HepG2 (cell line): ENCODE results near the gene KCTD16. TPM values are rescaled to one million over a fixed set of nuclear protein-coding genes. Genes with fewer than 3 reads are reported as not detected.

Experiments used
- ATAC-seq: fragments of 200-7000 bp; cut with Tn5 transposase; 3 replicates; pipeline ENCODE4 v1.9.1; 2020; ENCODE audit warnings: mild to moderate bottlenecking, moderate library complexity
- BruUV-seq: library from RNA; stranded (reverse); fragments of 400-500 nt; replicated peaks from 2 replicates; lab custom pipeline; 2021; lab: Mats Ljungman, UMichigan
- CTCF ChIA-PET: fragments of 300-600 bp; formaldehyde crosslinking; extraction: SDS; loops from one replicate; lab custom pipeline; 2021; ENCODE audit warnings: low total read pairs, inconsistent platforms, low intra/inter-chr PET ratio; lab: Yijun Ruan, JAX
- POLR2A ChIA-PET: fragments of 350-600 bp; sonication (Branson Sonifier 250); formaldehyde crosslinking; loops from one replicate; lab custom pipeline; 2020; ENCODE audit warnings: antibody characterized with exemption, inconsistent platforms; lab: Yijun Ruan, JAX
- DNase-seq: peaks from one replicate; pipeline ENCODE4 v3.0.0-alpha.2; 2015; ENCODE audit warnings: low spot score
- FAIRE-seq: peaks from 3 replicates; lab custom pipeline; 2011; peaks lifted over from hg19 to GRCh38; lab: Jason Lieb, UNC
- H2AFZ ChIP-seq: one replicate; pipeline ENCODE4 v1.6.1; 2011; ENCODE audit warnings: low read length, inconsistent platforms
- H3K27ac ChIP-seq: fragments of 300-600 bp; 3 replicates; pipeline ENCODE4 v1.8.0; 2011; ENCODE audit warnings: mixed run types, mild to moderate bottlenecking, mixed read lengths, low read length, inconsistent platforms; ENCODE audit not compliant: insufficient read depth; ENCODE audit errors: extremely low read length
- H3K27me3 ChIP-seq, 2 experiments: fragments of 200-600 bp in 1 of 2; 2 replicates in 1 of 2; 3 replicates in 1 of 2; pipeline versions ENCODE4 v1.6.0 to v1.8.0; 2011; ENCODE audit warnings: low read length in 2 of 2, mild to moderate bottlenecking in 2 of 2, moderate library complexity in 2 of 2, inconsistent platforms in 1 of 2; ENCODE audit not compliant: insufficient read depth in 2 of 2, control insufficient read depth in 1 of 2
- H3K36me3 ChIP-seq, 2 experiments: fragments of 200-600 bp in 1 of 2; replicated peaks in 1 of 2; 2 replicates in 1 of 2; 3 replicates in 1 of 2; pipeline versions ENCODE4 v1.5.1 to v1.8.0; 2011; ENCODE audit warnings: low read length in 2 of 2, inconsistent platforms in 1 of 2; ENCODE audit not compliant: insufficient read depth in 2 of 2, control insufficient read depth in 1 of 2
- H3K4me1 ChIP-seq: 2 replicates; pipeline ENCODE4 v1.5.1; 2012; ENCODE audit warnings: low read length, inconsistent platforms; ENCODE audit not compliant: insufficient read depth
- H3K4me2 ChIP-seq: 2 replicates; pipeline ENCODE4 v1.6.0; 2011; ENCODE audit warnings: low read depth, low read length, inconsistent platforms
- H3K4me3 ChIP-seq, 3 experiments: fragments of 200-600 bp in 1 of 3; sonication (generic), shearing (Covaris generic) in 1 of 3; replicated peaks in 1 of 3; 2 replicates each; pipeline ENCODE4 v1.5.1; 2011 to 2016; ENCODE audit warnings: low read length in 3 of 3, inconsistent platforms in 2 of 3, low read depth in 2 of 3, mild to moderate bottlenecking in 2 of 3, control low read depth in 1 of 3, mixed read lengths in 1 of 3; ENCODE audit not compliant: insufficient read depth in 1 of 3
- H3K79me2 ChIP-seq: one replicate; pipeline ENCODE4 v1.6.1; 2011; ENCODE audit warnings: low read length, inconsistent platforms; ENCODE audit not compliant: insufficient read depth
- H3K9ac ChIP-seq: 2 replicates; pipeline ENCODE4 v1.6.0; 2011; ENCODE audit warnings: mild to moderate bottlenecking, low read depth, low read length, inconsistent platforms; ENCODE audit not compliant: insufficient read depth
- H3K9me3 ChIP-seq: 2 replicates; pipeline ENCODE4 v1.5.1; 2012; ENCODE audit warnings: mild to moderate bottlenecking, low read length
- H4K20me1 ChIP-seq: 2 replicates; pipeline ENCODE4 v1.6.0; 2011; ENCODE audit warnings: inconsistent platforms, mild to moderate bottlenecking, low read length, moderate library complexity; ENCODE audit not compliant: insufficient read depth
- ARNT ChIP-seq: fragments of 450-650 bp; IDR thresholded peaks from 2 replicates; pipeline ENCODE4 v1.6.1; 2017
- CAMTA2 ChIP-seq: sonication (generic); formaldehyde crosslinking; IDR thresholded peaks from 2 replicates; pipeline ENCODE4 v1.4.0; 2020; ENCODE audit warnings: mild to moderate bottlenecking, missing genetic modification reagents, borderline replicate concordance
- HNRNPK ChIP-seq: fragments of 200-400 bp; formaldehyde crosslinking; IDR thresholded peaks from 2 replicates; pipeline ENCODE4 v1.6.1; 2018; ENCODE audit warnings: low read length, low read depth, moderate library complexity, mild to moderate bottlenecking; ENCODE audit not compliant: poor library complexity, severe bottlenecking
- KDM2A ChIP-seq: sonication (generic); formaldehyde crosslinking; IDR thresholded peaks from 2 replicates; pipeline ENCODE4 v1.4.0; 2020; ENCODE audit warnings: low read depth, missing genetic modification reagents, borderline replicate concordance
- MTA1 ChIP-seq: sonication (generic); formaldehyde crosslinking; IDR thresholded peaks from 2 replicates; pipeline ENCODE4 v1.4.0; 2020; ENCODE audit warnings: missing genetic modification reagents, mild to moderate bottlenecking, borderline replicate concordance
- SMYD3 ChIP-seq: sonication (generic); formaldehyde crosslinking; IDR thresholded peaks from 2 replicates; pipeline ENCODE4 v1.8.1; 2023; ENCODE audit warnings: mild to moderate bottlenecking, missing genetic modification reagents
- ZBTB3 ChIP-seq: sonication (generic); formaldehyde crosslinking; IDR thresholded peaks from 2 replicates; pipeline ENCODE4 v1.4.0; 2020; ENCODE audit warnings: low read depth, mild to moderate bottlenecking, moderate library complexity, missing genetic modification reagents, borderline replicate concordance
- ZNF124 ChIP-seq: sonication (generic); formaldehyde crosslinking; IDR thresholded peaks from 2 replicates; pipeline ENCODE4 v1.4.0; 2020; ENCODE audit warnings: missing genetic modification reagents
- ZNF263 ChIP-seq: sonication (generic); formaldehyde crosslinking; IDR thresholded peaks from 2 replicates; pipeline ENCODE4 v1.4.0; 2020; ENCODE audit warnings: missing genetic modification reagents
- ZNF282 ChIP-seq: fragments of 450-650 bp; IDR thresholded peaks from 2 replicates; pipeline ENCODE4 v1.6.1; 2018; ENCODE audit not compliant: partially characterized antibody
- ZNF329 ChIP-seq: sonication (generic); formaldehyde crosslinking; IDR thresholded peaks from 2 replicates; pipeline ENCODE4 v1.9.0; 2021; ENCODE audit warnings: low read depth, mild to moderate bottlenecking, missing genetic modification reagents
- ZNF34 ChIP-seq: sonication (generic); formaldehyde crosslinking; IDR thresholded peaks from 2 replicates; pipeline ENCODE4 v1.4.0; 2020; ENCODE audit warnings: mild to moderate bottlenecking, missing genetic modification reagents, borderline replicate concordance
- ZNF446 ChIP-seq: sonication (generic); formaldehyde crosslinking; IDR thresholded peaks from 2 replicates; pipeline ENCODE4 v1.5.0; 2020; ENCODE audit warnings: mild to moderate bottlenecking, missing genetic modification reagents
- in situ Hi-C: cut with HindIII; loops from 2 replicates; pipeline ENCODE4 v1.10.0; 2017; ENCODE audit warnings: low pct_unique_long_range_greater_than_20kb; ENCODE audit not compliant: extremely low pct_ligation_motif_present
- intact Hi-C: fragments of 100-400 bp; cut with micrococcal nuclease; formaldehyde crosslinking; loops from one replicate; pipeline ENCODE4 v1.10.0; 2022; ENCODE audit not compliant: unreplicated experiment
- polyA plus RNA-seq, 8 experiments: library from polyadenylated mRNA; depleted of rRNA in 3 of 8; stranded (reverse) in 7 of 8; unstranded in 1 of 8; fragments of >200 nt; fragmentation: Illumina TruSeq in 4 of 8; extraction: Trizol in 4 of 8; gene quantifications; 2 replicates each; pipeline versions ENCODE4 v1.2.1 to v1.2.3, GENCODE V29; 2011 to 2016; ENCODE audit warnings: low read depth in 4 of 8, missing spikeins in 1 of 8, mixed read lengths in 1 of 8; ENCODE audit not compliant: insufficient read depth in 1 of 8
- total RNA-seq, 5 experiments: library from RNA; depleted of rRNA; stranded (reverse); fragments of >200 nt; fragmentation: Illumina TruSeq; extraction: Trizol; gene quantifications; 2 replicates each; pipeline ENCODE4 v1.2.3, GENCODE V29; 2016; ENCODE audit warnings: low read depth in 1 of 5
- TF ChIP-seq, protein P1 (sequence below): sonication (generic); formaldehyde crosslinking; IDR thresholded peaks from 2 replicates; pipeline ENCODE4; 2020; ENCODE audit warnings: missing genetic modification reagents, mild to moderate bottlenecking, borderline replicate concordance
- TF ChIP-seq, protein P2 (sequence below): sonication (generic); formaldehyde crosslinking; conservative IDR thresholded peaks from 2 replicates; pipeline ENCODE4 v1.8.0; 2022; ENCODE audit warnings: missing genetic modification reagents
- TF ChIP-seq, protein P3 (sequence below): sonication (generic); formaldehyde crosslinking; IDR thresholded peaks from 2 replicates; pipeline ENCODE4 v1.5.1; 2020; ENCODE audit warnings: mild to moderate bottlenecking, missing genetic modification reagents, borderline replicate concordance

Gene KCTD16
- total and polyA plus RNA-seq, 2 of the 13 experiments (the other 11 are each of a cell fraction or from before 2014, with no cell fraction given), result 0.02 to 0.09 TPM

DNA sequence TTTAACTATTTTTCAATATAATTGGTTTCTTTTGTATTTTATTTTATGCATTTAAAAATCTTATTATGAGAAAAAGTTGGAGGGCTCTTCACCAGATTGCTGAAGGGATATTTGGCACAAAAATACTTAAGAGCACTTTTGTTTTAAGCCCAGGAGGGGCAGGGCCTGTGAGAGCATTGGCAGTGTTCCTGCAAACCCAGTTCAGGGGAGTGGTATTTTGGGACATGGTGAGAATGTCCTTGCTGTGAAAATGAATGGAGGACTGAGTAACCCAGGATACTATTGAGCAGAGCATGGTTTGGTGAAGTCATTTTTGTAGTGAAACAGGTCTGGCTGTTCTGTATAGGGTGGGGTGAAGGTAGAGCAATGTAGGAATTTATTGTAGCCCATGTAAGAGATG is 121.4 kb downstream of the KCTD16 start (continued):
- TF ChIP-seq, protein P1, sequence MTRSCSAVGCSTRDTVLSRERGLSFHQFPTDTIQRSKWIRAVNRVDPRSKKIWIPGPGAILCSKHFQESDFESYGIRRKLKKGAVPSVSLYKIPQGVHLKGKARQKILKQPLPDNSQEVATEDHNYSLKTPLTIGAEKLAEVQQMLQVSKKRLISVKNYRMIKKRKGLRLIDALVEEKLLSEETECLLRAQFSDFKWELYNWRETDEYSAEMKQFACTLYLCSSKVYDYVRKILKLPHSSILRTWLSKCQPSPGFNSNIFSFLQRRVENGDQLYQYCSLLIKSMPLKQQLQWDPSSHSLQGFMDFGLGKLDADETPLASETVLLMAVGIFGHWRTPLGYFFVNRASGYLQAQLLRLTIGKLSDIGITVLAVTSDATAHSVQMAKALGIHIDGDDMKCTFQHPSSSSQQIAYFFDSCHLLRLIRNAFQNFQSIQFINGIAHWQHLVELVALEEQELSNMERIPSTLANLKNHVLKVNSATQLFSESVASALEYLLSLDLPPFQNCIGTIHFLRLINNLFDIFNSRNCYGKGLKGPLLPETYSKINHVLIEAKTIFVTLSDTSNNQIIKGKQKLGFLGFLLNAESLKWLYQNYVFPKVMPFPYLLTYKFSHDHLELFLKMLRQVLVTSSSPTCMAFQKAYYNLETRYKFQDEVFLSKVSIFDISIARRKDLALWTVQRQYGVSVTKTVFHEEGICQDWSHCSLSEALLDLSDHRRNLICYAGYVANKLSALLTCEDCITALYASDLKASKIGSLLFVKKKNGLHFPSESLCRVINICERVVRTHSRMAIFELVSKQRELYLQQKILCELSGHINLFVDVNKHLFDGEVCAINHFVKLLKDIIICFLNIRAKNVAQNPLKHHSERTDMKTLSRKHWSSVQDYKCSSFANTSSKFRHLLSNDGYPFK (CRISPR knock-in tag), result no peak
- no peak for TF ChIP-seq ZNF124 (CRISPR knock-in tag)

DNA sequence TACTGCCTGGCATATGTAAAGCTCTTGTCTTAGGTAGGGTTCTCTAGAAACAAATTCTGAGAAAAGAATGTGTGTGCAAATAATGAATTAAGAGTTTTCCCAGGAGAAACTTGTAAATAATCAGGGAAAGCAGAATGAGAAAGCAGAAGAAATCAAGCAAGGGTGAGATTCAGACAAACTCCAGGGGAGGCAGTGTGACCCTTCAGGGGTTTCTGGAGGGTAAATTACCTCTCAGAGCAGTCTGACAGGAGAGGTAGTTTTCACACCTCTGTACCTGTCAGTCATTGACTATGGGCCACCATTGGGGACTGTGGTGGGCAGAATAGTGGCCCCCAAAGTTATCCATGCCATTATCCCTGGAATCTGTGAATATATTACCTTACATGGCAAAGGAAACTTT is 124.6 kb downstream of the KCTD16 start:
- H3K27ac ChIP-seq, result no peak overlapping the region
- H3K9me3 ChIP-seq, result no peaks in the 10 kb centered on the region
- CTCF ChIA-PET, result no interaction called here
- H3K9ac ChIP-seq, result no peak overlapping the region
- FAIRE-seq (no peak), DNase-seq (no peak), ATAC-seq (no peak)
- no TSS peak for BruUV-seq
- H3K27me3 ChIP-seq, result no peaks in the 10 kb centered on the region
- POLR2A ChIA-PET, result no interaction called here
- no peak overlapping the region for H2AFZ ChIP-seq
- no peak overlapping the region for H3K4me3 ChIP-seq
- no peak overlapping the region for H3K4me2 ChIP-seq
- intact Hi-C loops (no loop called here), in situ Hi-C loops (no loop called here)
- H4K20me1 ChIP-seq, result no peaks in the 10 kb centered on the region
- no peaks in the 10 kb centered on the region for H3K79me2 ChIP-seq
- no peaks in the 10 kb centered on the region for H3K4me1 ChIP-seq
- TF ChIP-seq, protein P2, sequence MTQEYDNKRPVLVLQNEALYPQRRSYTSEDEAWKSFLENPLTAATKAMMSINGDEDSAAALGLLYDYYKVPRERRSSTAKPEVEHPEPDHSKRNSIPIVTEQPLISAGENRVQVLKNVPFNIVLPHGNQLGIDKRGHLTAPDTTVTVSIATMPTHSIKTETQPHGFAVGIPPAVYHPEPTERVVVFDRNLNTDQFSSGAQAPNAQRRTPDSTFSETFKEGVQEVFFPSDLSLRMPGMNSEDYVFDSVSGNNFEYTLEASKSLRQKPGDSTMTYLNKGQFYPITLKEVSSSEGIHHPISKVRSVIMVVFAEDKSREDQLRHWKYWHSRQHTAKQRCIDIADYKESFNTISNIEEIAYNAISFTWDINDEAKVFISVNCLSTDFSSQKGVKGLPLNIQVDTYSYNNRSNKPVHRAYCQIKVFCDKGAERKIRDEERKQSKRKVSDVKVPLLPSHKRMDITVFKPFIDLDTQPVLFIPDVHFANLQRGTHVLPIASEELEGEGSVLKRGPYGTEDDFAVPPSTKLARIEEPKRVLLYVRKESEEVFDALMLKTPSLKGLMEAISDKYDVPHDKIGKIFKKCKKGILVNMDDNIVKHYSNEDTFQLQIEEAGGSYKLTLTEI (CRISPR knock-in tag), result no peak
- TF ChIP-seq, protein P3, sequence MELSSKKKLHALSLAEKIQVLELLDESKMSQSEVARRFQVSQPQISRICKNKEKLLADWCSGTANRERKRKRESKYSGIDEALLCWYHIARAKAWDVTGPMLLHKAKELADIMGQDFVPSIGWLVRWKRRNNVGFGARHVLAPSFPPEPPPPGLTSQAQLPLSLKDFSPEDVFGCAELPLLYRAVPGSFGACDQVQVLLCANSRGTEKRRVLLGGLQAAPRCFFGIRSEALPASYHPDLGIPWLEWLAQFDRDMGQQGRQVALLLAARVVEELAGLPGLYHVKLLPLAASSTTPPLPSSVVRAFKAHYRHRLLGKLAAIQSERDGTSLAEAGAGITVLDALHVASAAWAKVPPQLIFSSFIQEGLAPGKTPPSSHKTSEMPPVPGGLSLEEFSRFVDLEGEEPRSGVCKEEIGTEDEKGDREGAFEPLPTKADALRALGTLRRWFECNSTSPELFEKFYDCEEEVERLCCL, result no peak
- TF ChIP-seq KDM2A (no peak), ZNF282 (no peak), CAMTA2 (CRISPR knock-in tag) (no peak), ZNF34 (CRISPR knock-in tag) (no peak), ZBTB3 (CRISPR knock-in tag) (no peak), HNRNPK (no peak), MTA1 (CRISPR knock-in tag) (no peak), ZNF329 (CRISPR knock-in tag) (no peak), ZNF263 (CRISPR knock-in tag) (no peak), ARNT (no peak), SMYD3 (no peak), ZNF446 (no peak)
- no peaks in the 10 kb centered on the region for H3K36me3 ChIP-seq
